GM06990 (cell line): Measurements from ENCODE around the gene PMM2.
A peak's percentile ranks its signal among the peaks of the same experiment; 100 is the strongest.

Experiments used
- DNase-seq: peaks from one replicate; pipeline ENCODE4 v3.0.0-alpha.2; 2011; ENCODE audit not compliant: insufficient read length; ENCODE audit errors: extremely low read depth
- H3K27me3 ChIP-seq: replicated peaks from 2 replicates; pipeline ENCODE4 v1.6.0; 2011; ENCODE audit warnings: low read length; ENCODE audit not compliant: control insufficient read depth, insufficient read depth
- H3K36me3 ChIP-seq: 2 replicates; pipeline ENCODE4 v1.5.1; 2011; ENCODE audit warnings: low read length; ENCODE audit not compliant: control insufficient read depth, insufficient read depth
- H3K4me3 ChIP-seq: replicated peaks from 2 replicates; pipeline ENCODE4 v1.5.1; 2011; ENCODE audit warnings: low read depth, mild to moderate bottlenecking, control low read depth, low read length
- CTCF ChIP-seq: IDR thresholded peaks from 2 replicates; pipeline ENCODE4 v1.5.1; 2011; ENCODE audit warnings: low read length, control low read depth, mild to moderate bottlenecking, inconsistent platforms; ENCODE audit not compliant: insufficient read depth, poor library complexity, severe bottlenecking

PMM2 gene

GRCh38 chr16:8864480-8865110 is 67.0 kb downstream of the PMM2 start:
- Histone ChIP-seq H3K4me3 (no peak overlapping the region), H3K36me3 (peaks cover 4% of the 10 kb centered on the region)

GRCh38 chr16:8865145-8865882 is 67.7 kb downstream of the PMM2 start:
- TF ChIP-seq CTCF = no peak
- no peak for DNase-seq
- no peak overlapping the region for H3K4me3 ChIP-seq
- peaks cover 4% of the 10 kb centered on the region for H3K36me3 ChIP-seq
- H3K27me3 ChIP-seq = no peaks in the 10 kb centered on the region

More at GRCh38 chr16:8864480-8865110, 67.0 kb downstream of the PMM2 start:
- no peak for DNase-seq
- TF ChIP-seq CTCF = no peak
- no peaks in the 10 kb centered on the region for H3K27me3 ChIP-seq

- Histone ChIP-seq H3K36me3 (peaks cover 4% of the 10 kb centered on the region), H3K4me3 (no peak overlapping the region; the same call in 1 of the 2 replicates), H3K27me3 (no peaks in the 10 kb centered on the region)
- no peak for DNase-seq
- no peak for TF ChIP-seq CTCF
Measured at GRCh38 chr16:8866118-8866883, 68.7 kb downstream of the PMM2 start.

GRCh38 chr16:8866884-8867215 is 69.2 kb downstream of the PMM2 start:
- no peak for TF ChIP-seq CTCF
- Histone ChIP-seq H3K4me3 (peak overlapping the region; percentile 82), H3K36me3 (peaks cover 4% of the 10 kb centered on the region), H3K27me3 (no peaks in the 10 kb centered on the region)
- no peak for DNase-seq

GRCh38 chr16:8867216-8867931 is 69.7 kb downstream of the PMM2 start:
- peaks cover 4% of the 10 kb centered on the region for H3K36me3 ChIP-seq

More at GRCh38 chr16:8867216-8867931, 69.7 kb downstream of the PMM2 start:
- no peak for DNase-seq
- H3K4me3 ChIP-seq = peak overlapping the region; percentile 82
- H3K27me3 ChIP-seq = no peaks in the 10 kb centered on the region
- no peak for TF ChIP-seq CTCF
